Fibroblast of peridontal ligament (primary cell): Measurements from ENCODE around the gene TRMT112.

Experiments
- DNase-seq: peaks from one replicate; pipeline ENCODE4 v3.0.0-alpha.2; 2010; ENCODE audit errors: extremely low read depth

The TRMT112 gene

DNA sequence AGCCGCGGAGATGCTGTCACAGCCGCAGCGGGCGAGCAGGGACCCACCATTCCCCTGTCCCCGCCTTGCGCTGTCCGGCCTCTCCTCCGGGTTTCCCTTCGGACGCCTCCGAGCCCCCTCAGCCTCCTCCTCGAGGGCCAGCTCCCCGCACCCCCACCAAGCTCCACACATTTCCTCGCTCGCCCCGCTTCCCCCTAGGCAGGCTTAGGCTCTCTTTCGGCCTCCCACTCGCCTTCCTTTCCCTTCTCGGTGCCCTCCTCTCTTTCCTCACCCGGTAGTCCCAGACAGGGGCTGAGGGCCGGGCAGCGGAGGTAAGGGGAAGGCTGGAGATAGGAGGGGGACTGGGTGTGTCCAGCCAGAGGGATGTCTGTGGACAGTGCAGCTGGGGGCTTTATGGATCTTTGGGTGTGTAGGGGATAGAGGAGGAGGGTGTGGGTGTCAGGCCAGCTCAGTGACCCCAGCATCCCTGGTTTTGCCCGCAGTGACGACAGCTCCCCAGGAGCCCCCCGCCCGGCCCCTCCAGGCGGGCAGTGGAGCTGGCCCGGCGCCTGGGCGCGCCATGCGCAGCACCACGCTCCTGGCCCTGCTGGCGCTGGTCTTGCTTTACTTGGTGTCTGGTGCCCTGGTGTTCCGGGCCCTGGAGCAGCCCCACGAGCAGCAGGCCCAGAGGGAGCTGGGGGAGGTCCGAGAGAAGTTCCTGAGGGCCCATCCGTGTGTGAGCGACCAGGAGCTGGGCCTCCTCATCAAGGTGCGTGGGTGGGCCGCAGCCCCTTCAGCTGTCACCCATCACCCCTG, 24.7 kb downstream of the TRMT112 start:
- DNase-seq: no peak

GRCh38 chr11:64291752-64292459, 25.5 kb downstream of the TRMT112 start:
- DNase-seq: no peak

DNA sequence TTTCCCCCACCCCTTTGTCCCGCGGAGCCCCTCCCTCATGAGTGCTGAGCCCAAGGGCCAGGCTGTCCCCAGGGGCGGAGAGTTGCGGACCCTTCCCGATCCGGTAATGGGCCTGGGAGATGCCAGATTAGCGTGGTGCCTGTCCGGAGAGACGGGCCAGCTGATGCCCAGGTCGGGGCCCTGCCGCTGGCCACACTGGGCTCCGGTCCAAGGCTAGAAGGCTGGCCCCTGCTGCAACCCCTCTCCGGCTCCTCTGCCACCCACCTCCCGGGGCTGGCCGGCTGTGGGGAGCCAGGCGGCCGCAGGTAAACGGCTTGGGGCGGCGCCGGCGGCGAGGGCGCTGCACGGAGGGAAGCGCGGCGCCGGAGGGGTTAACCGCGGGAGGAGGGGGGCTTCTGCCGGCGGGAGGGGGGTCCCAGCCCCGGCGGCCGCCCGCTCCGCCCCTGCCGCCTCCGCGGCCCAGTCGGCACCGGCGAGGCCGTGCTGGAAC, 26.1 kb downstream of the TRMT112 start, which contains the start of gene KCNK4:
TSS of gene KCNK4 (plus strand) at position 41 of the 490 bp plus-strand sequence. CDS start 1,717 bp downstream, outside the sequence.
- no peak for DNase-seq

DNA sequence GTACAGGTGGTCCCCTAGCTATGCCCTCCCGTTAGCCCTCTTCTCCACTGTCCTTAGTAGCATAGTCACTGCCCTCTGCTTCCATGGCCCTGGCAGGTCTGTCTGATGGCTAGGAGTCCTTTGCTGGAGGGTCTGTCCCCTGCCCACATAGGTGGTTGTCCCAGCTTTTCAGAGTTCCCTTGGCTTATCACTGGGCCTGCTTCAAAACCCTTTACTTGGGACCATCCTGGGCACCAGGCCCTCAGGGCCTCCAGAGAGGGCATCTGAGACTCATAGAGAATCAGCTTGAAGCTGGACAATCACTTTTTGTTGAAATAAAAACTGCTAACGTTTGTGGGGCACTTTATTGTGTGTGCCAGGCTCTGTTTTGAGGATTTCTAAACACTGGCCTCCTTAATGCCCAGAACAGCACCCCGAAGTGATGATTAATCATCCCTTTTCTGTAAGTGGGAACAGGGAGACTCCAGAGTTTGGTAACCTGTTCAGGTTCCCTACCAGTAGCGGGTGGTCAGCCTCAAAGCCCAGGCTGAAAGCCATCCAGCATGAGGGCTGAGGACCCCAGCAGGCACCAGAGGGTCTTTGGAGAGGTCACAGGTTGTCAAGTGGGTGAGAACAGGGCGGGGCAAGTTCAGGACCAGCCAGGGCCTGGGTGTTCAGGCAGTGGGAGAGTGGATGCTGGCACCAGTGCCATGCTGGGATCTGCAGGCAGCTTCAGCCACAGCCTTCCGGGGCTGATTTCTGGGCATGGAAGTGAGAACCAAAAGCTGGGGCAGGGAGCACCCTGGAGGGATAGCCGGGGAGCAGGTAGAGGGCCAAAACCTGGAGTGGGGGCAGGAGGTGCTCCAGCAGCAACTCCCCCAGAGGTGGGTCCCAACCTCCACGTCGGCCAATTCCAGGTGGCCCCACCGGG, 26.8 kb downstream of the TRMT112 start:
- no peak for DNase-seq

- no peak for DNase-seq
Measured at GRCh38 chr11:64289002-64289564, 28.3 kb downstream of the TRMT112 start.

GRCh38 chr11:64288353-64288750, 29.0 kb downstream of the TRMT112 start:
- DNase-seq: no peak

- no peak for DNase-seq
Measured at GRCh38 chr11:64287676-64288352, 29.5 kb downstream of the TRMT112 start.

DNA sequence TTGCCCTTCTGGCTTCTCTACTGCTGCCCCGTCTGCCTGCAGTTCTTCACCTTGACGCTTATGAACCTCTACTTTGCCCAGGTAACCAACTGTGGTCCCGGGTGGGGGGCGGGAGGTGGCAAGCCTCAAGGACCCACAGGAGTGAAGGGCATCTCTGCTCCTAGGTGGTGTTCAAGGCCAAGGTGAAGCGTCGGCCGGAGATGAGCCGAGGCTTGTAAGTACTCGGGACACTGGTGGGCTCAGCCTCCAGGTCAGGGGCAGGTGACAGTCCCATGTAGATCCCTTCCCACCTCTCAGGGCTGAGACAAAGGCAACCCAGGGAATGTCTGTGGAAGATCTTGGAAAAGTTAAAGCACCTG, 30.6 kb downstream of the TRMT112 start:
- DNase-seq: no peak

GRCh38 chr11:64285885-64286800, 31.2 kb downstream of the TRMT112 start:
- no peak for DNase-seq

DNA sequence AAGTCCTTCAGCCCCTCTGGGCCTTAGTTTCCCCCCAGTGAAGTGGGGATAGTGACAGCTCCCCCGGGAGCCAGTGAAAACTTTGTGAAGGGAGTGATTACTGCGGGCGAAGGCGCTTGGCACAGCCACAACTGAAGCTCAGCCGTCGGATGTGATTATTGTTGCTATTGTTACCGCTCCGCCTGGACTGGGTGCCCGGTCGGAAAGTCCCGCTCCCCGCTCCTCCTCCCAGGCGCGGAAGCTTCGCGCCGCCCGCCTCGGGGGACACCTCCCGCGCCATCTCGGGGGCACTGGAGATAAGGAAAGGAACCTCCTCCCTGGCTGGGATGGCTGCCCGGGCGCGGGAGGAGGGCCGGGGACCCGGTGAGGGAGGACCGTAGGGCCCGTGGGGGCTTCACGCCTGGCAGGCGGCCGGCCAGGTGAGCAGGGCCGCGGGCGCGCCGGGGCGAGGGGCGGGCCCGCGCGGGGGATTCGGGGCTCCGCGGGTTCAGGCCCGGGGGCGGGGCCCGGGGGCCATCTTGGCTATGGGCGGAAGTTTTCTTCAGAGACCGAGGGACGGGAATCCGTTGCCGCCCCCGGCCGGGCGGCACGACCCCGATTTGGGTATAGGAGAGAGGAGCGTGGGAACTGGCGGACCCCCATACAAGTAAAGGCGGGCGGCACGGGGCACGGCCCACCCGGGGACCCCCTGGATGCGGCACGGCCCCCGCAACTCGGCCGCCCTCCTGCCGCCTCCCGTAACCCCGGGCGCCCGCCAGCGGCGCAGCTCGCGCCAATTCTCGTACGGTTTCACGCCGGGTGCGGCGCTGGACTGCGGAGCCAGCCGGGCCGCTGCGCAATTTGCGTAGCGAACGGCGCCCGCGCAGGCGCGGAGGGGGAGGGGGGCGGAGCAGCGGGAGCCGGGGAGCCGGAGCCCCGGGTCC, 32.1 kb downstream of the TRMT112 start, which contains the start of gene GPR137:
TSS of gene GPR137 (plus strand) at position 887 of the 923 bp plus-strand sequence. CDS start 677 bp downstream, outside the sequence.
- peak; percentile 55 for DNase-seq

DNA sequence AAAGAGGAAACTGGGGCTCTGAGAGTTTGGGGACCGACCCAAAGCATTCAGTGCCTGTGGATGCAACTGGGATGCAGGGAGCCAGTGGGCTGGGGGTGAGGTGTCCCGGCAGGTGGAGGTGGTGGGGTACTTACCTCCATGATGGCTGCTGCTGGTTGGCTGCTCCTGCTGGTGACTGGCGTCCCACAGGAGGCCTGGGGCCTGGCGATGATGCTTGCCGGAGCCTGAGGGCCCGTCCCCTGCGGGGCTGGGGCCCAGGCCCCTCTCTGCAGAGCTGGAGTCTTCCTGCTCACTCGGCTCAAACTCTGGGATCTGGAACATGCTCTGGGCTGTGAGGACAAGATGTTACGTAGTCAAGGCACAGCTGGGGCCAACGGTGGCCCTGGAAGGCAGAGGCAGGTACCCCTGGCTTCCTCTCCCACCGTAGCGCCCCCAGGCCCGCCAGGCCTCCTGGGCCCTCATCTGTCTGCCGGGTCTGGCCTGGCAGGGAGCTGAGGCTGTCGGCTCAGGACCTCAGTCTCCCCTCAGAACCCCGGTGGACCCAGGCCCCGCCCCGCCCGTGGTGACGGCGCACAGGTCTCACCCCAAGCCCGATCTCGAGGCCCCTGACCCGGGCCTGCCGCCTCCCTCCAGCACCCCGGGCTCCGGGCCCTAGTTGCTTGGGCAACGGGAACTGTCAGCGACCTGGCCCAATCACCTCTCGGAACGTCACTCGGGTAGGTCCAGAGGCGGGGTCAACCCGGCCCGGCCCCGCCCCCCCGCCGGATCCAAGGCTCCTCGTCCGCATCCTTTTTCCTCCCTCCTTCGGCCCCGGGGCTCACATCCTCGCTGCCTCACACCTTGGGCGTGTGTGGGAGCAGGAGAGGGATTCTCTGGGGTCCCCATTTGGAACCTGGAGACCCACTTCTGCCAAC, 33.1 kb downstream of the TRMT112 start, which contains the start of gene BAD:
TSS of gene BAD (minus strand) at position 618 of the 914 bp plus-strand sequence. CDS start at position 321, 297 bp downstream.
- peak; percentile 88 for DNase-seq

DNA sequence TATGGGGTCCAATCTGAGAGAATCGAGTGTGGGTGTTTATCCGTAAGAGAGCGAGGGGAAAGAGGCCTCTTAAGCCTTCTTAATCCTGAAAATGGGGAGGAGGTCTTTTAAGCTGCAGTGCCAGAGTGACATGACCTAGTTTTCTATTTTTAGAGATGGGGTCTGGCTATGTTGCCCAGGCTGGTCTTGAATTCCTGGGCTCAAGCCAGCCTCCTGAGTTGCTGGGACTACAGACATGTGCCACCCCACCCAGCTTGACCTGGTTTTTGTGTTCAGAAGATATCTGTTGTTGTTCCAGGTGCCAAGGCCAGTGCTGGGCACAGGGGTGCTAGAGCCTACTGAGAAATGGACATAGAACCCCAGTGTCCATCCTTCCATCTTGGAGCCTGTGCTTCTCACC, 34.3 kb downstream of the TRMT112 start:
- no peak for DNase-seq

DNA sequence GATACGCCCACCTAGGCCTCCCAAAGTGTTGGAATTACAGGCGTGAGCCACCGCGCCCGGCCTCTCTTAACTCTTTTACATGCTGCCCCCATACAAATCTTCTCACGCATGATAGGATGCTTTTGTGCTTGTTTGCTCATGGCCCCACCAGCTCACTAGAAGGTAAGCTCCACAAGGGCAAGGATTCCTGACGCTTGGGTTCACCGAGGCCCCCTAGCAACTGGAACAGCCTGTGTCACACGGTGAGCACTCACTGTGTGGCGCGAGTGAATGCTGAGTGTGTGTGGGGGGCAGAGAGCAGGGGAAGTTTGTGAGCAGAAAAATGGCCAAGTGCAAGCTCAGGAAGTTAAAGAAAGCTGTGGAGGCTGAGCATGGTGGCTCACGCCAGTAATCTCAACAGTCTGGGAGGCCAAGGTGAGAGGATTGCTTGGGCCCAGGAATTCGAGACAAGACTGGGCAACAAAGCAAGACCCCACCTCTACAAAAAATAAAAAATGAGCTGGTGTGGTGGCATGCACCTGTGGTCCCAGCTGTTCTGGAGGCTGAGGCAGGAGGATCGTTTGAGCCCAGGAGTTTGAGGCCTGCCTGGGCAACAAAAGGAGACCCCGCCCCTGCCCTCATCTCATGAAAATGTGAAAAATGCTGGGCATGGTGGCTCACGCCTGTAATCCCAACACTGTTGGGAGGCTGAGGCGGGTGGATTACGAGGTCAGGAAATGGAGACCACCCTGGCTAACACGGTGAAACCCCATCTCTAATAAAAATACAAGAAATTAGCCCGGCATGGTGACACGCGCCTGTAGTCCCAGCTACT, 35.2 kb downstream of the TRMT112 start:
- DNase-seq: no peak

- no peak for DNase-seq
Measured at GRCh38 chr11:64278576-64279190, 38.7 kb downstream of the TRMT112 start.

DNA sequence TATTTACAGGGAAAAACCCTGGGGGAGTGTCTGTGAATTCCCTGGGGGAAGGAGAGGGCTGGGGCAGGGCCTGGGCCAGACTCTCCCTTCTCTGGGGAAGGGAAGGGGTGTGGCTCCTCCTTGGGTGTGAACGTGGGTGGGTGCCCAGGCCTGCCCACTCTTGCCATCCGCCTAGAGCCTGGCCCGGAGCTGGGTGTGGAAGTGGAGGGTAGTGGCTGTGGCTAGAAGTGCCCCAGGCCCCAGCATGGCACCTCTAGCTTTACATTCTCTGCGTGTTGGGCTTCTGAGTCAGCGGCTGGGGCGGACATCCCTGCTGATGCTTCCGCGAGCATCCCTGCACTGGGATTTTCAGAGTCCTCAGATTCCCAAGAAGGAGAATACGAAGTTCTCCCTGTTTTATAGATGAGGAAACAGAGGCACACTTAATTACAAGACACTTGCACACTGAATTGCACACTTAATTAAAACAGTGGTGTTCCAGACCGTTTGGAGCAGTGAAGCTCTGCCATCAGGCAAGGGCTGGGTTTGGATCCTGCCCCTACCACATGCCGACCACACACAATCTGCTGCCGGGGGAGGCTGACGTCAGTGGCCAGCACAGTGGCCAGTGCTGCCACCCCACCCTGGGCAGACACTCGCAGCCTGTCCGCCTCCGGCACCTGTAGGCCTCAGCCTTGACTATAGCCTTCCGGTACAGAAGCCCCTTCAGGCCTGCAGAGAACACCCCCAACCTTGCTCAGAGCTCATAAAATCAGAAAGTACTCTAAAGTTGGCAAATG, 40.5 kb downstream of the TRMT112 start:
- DNase-seq: no peak
